PC-3 (cell line): ENCODE data around the gene SCN4B. TPM values are rescaled to one million over a fixed set of nuclear protein-coding genes. Genes with fewer than 3 reads are reported as not detected.
"Not testable (repeated sequence)": the region's sequence is repeated elsewhere in the genome, so short reads cannot be mapped to it uniquely, and the experiment has no call there.

ENCODE experiments used
- ATAC-seq: fragments of 200-7000 bp; cut with Tn5 transposase; 2 replicates; pipeline ENCODE4 v1.9.1; 2020; ENCODE audit warnings: mild to moderate bottlenecking, moderate library complexity
- BruUV-seq: library from RNA; stranded (reverse); fragments of 400-500 nt; replicated peaks from 2 replicates; lab custom pipeline; 2021; lab: Mats Ljungman, UMichigan
- CTCF ChIA-PET: fragments of 300-600 bp; sonication (Branson Sonifier 250); formaldehyde crosslinking; loops from one replicate; lab custom pipeline; 2022; ENCODE audit warnings: antibody characterized with exemption; lab: Charles Lee
- POLR2A ChIA-PET: fragments of 300-600 bp; sonication (Branson Sonifier 250); formaldehyde crosslinking; loops from one replicate; lab custom pipeline; 2022; ENCODE audit warnings: antibody characterized with exemption; ENCODE audit not compliant: unreplicated experiment; lab: Charles Lee
- DNase-seq: peaks from one replicate; pipeline ENCODE4 v3.0.0-alpha.2; 2015
- H2AFZ ChIP-seq: fragments of 300-600 bp; sonication (generic); 2 replicates; pipeline ENCODE4 v1.6.0; 2016; ENCODE audit warnings: antibody characterized with exemption, low read length
- H3F3A ChIP-seq: fragments of 300-600 bp; sonication (generic); one replicate; pipeline ENCODE4 v1.6.0; 2017; ENCODE audit warnings: antibody characterized with exemption, low read length, control low read depth, mild to moderate bottlenecking; ENCODE audit not compliant: unreplicated experiment
- H3K27ac ChIP-seq: fragments of 300-600 bp; sonication (generic); 2 replicates; pipeline ENCODE4 v1.5.1; 2016; ENCODE audit warnings: mild to moderate bottlenecking, low read length
- H3K27me3 ChIP-seq: fragments of 300-600 bp; sonication (generic); 2 replicates; pipeline ENCODE4 v1.6.1; 2016; ENCODE audit warnings: low read length, mixed read lengths
- H3K36me3 ChIP-seq: fragments of 300-600 bp; sonication (generic); 2 replicates; pipeline ENCODE4 v1.6.1; 2016; ENCODE audit warnings: low read depth, mixed run types, low read length, mixed read lengths
- H3K4me1 ChIP-seq: fragments of 300-600 bp; sonication (generic); 2 replicates; pipeline ENCODE4 v1.5.1; 2016; ENCODE audit warnings: low read length; ENCODE audit not compliant: insufficient read depth
- H3K4me2 ChIP-seq: fragments of 300-600 bp; sonication (generic); 2 replicates; pipeline ENCODE4 v1.6.0; 2016; ENCODE audit warnings: low read length
- H3K4me3 ChIP-seq: fragments of 300-600 bp; sonication (generic); 2 replicates; pipeline ENCODE4 v1.5.1; 2016; ENCODE audit warnings: mild to moderate bottlenecking, low read length, mixed read lengths
- H3K79me2 ChIP-seq: fragments of 300-600 bp; sonication (generic); 2 replicates; pipeline ENCODE4 v1.6.1; 2017; ENCODE audit warnings: low read length, mixed read lengths
- H3K9ac ChIP-seq: fragments of 300-600 bp; sonication (generic); 2 replicates; pipeline ENCODE4 v1.6.0; 2016; ENCODE audit warnings: mild to moderate bottlenecking, low read length
- H3K9me2 ChIP-seq: fragments of 300-600 bp; sonication (generic); replicated peaks from 2 replicates; pipeline ENCODE4 v1.6.1; 2016; ENCODE audit warnings: mixed run types, low read length, mixed read lengths
- H3K9me3 ChIP-seq: fragments of 300-600 bp; sonication (generic); 2 replicates; pipeline ENCODE4 v1.6.1; 2016; ENCODE audit warnings: low read length, mixed read lengths
- H4K20me1 ChIP-seq: fragments of 300-600 bp; sonication (generic); 2 replicates; pipeline ENCODE4 v1.6.1; 2016; ENCODE audit warnings: low read length, mixed read lengths
- CTCF ChIP-seq: fragments of 300-600 bp; sonication (generic); conservative IDR thresholded peaks from 2 replicates; pipeline ENCODE4 v1.5.1; 2017; ENCODE audit warnings: antibody characterized with exemption, low read depth, mild to moderate bottlenecking, low read length
- EZH2 ChIP-seq: fragments of 300-600 bp; sonication (generic); IDR thresholded peaks from one replicate; pipeline ENCODE4 v1.6.1; 2017; ENCODE audit warnings: antibody characterized with exemption, mild to moderate bottlenecking, low read length; ENCODE audit not compliant: unreplicated experiment
- EZH2phosphoT487 ChIP-seq: fragments of 300-600 bp; sonication (generic); IDR thresholded peaks from 2 replicates; pipeline ENCODE4 v1.6.1; 2018; ENCODE audit warnings: mild to moderate bottlenecking, antibody characterized with exemption, low read length, borderline replicate concordance
- intact Hi-C: fragments of 100-400 bp; cut with micrococcal nuclease; formaldehyde crosslinking; loops from 2 replicates; pipeline ENCODE4 v1.9.0; 2023
- total RNA-seq: library from RNA; depleted of rRNA; stranded (reverse); fragments of >200 nt; gene quantifications from 2 replicates; pipeline ENCODE4 v1.2.3, GENCODE V29; 2014

SCN4B gene
- total RNA-seq, 1 experiment from 2014 or later: not detected

- no peaks in the 10 kb centered on the region for H3K4me1 ChIP-seq
- no peaks in the 10 kb centered on the region for H3K9me2 ChIP-seq
- ATAC-seq (no peak), DNase-seq (no peak)
- H2AFZ ChIP-seq: no peak overlapping the region
- intact Hi-C loops: no loop called here
- no peak for TF ChIP-seq EZH2phosphoT487
- no peak for TF ChIP-seq CTCF
- TF ChIP-seq EZH2: no peak
- H3F3A ChIP-seq: no peaks in the 10 kb centered on the region
- H4K20me1 ChIP-seq: no peaks in the 10 kb centered on the region
- ChIA-PET POLR2A (no interaction called here), CTCF (no interaction called here)
- H3K27ac ChIP-seq: no peak overlapping the region
- H3K27me3 ChIP-seq: peaks cover 17% of the 10 kb centered on the region
- no peak overlapping the region for H3K9ac ChIP-seq
- no TSS peak for BruUV-seq
- no peak overlapping the region for H3K4me3 ChIP-seq
- H3K36me3 ChIP-seq: no peaks in the 10 kb centered on the region
- H3K4me2 ChIP-seq: no peak overlapping the region
- H3K9me3 ChIP-seq: no peaks in the 10 kb centered on the region
- H3K79me2 ChIP-seq: no peaks in the 10 kb centered on the region
Observed at GRCh38 chr11:118186346-118187107, 33.9 kb upstream of the SCN4B start.

- H3K27ac ChIP-seq: no peak overlapping the region
- no peak overlapping the region for H3K9ac ChIP-seq
- TF ChIP-seq EZH2 (no peak), EZH2phosphoT487 (no peak), CTCF (no peak)
- ChIA-PET CTCF (no interaction called here), POLR2A (no interaction called here)
- no peak for ATAC-seq
- no peaks in the 10 kb centered on the region for H3K79me2 ChIP-seq
- no peaks in the 10 kb centered on the region for H3K9me3 ChIP-seq
- H3K9me2 ChIP-seq: no peaks in the 10 kb centered on the region
- no peak overlapping the region for H3K4me2 ChIP-seq
- peaks cover 17% of the 10 kb centered on the region for H3K27me3 ChIP-seq
- H2AFZ ChIP-seq: no peak overlapping the region
- DNase-seq: no peak
- H3K36me3 ChIP-seq: no peaks in the 10 kb centered on the region
- no TSS peak for BruUV-seq
- H3K4me3 ChIP-seq: no peak overlapping the region
- H3F3A ChIP-seq: no peaks in the 10 kb centered on the region
- H4K20me1 ChIP-seq: no peaks in the 10 kb centered on the region
- H3K4me1 ChIP-seq: no peaks in the 10 kb centered on the region
- intact Hi-C loops: no loop called here
Observed at GRCh38 chr11:118184784-118185579, 32.4 kb upstream of the SCN4B start.

DNA sequence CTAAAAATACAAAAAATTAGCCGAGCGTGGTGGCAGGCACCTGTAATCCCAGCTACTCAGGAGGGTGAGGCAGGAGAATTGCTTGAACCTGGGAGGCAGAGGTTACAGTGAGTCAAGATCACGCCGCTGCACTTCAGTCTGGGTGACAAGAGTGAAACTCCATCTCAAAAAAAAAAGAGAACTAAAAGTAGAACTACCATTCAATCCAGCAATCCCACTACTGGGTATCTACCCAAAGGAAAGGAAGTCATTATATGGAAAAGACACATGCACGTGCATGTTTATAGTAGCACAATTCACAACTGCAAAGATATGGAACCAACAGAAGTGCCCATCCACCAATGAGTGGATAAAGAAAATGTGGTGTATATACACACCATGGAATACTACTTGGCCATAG is 31.1 kb upstream of the SCN4B start:
- CTCF ChIA-PET, H3K79me2 ChIP-seq, H4K20me1 ChIP-seq, H3K9me2 ChIP-seq, H3K4me1 ChIP-seq, intact Hi-C loops, POLR2A ChIA-PET, H3K4me2 ChIP-seq, H3F3A ChIP-seq, H2AFZ ChIP-seq, BruUV-seq, H3K4me3 ChIP-seq, DNase-seq, H3K9me3 ChIP-seq, ATAC-seq, H3K36me3 ChIP-seq, H3K9ac ChIP-seq, H3K27ac ChIP-seq: not testable (repeated sequence)
- H3K27me3 ChIP-seq: peaks cover 17% of the 10 kb centered on the region
